Measurements from ENCODE around the gene RASL10A. TPM values are rescaled to one million over a fixed set of nuclear protein-coding genes. Genes with fewer than 3 reads are reported as not detected.

RASL10A gene
- total RNA-seq, 1 donor from 2014 or later, result not detected

- Histone ChIP-seq H3K9me3 (no peaks in the 10 kb centered on the region), H3K4me3 (peak overlapping the region; percentile 16 to 25), H3K27me3 (peaks cover 4% of the 10 kb centered on the region), H3K4me1 (peaks cover 76% of the 10 kb centered on the region), H3K27ac (peak overlapping the region; percentile 67), H3K36me3 (no peaks in the 10 kb centered on the region)
- intact Hi-C loops (cut with DNase I), result loop anchor here (10.0 kb wide), 1 partner anchor 73 kb away; the partner anchor contains the start of gene AP1B1
- DNase-seq (ENCODE audit: extremely low spot score in 2 of 2), result no peak
- TF ChIP-seq, protein P1, sequence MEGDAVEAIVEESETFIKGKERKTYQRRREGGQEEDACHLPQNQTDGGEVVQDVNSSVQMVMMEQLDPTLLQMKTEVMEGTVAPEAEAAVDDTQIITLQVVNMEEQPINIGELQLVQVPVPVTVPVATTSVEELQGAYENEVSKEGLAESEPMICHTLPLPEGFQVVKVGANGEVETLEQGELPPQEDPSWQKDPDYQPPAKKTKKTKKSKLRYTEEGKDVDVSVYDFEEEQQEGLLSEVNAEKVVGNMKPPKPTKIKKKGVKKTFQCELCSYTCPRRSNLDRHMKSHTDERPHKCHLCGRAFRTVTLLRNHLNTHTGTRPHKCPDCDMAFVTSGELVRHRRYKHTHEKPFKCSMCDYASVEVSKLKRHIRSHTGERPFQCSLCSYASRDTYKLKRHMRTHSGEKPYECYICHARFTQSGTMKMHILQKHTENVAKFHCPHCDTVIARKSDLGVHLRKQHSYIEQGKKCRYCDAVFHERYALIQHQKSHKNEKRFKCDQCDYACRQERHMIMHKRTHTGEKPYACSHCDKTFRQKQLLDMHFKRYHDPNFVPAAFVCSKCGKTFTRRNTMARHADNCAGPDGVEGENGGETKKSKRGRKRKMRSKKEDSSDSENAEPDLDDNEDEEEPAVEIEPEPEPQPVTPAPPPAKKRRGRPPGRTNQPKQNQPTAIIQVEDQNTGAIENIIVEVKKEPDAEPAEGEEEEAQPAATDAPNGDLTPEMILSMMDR (IDR thresholded peaks at IDR 0.05), result no peak
- no peak for TF ChIP-seq POLR2AphosphoS5 (IDR thresholded peaks at IDR 0.05; ENCODE audit: insufficient read depth in 1 of 2, low read depth in 1 of 2)
- no peak for TF ChIP-seq POLR2A (IDR thresholded peaks at IDR 0.05)
Observed at GRCh38 chr22:29311464-29312217, 3.9 kb downstream of the RASL10A start.

GRCh38 chr22:29310863-29311339 lies 4.6 kb downstream of the RASL10A start:
- H3K9me3 ChIP-seq, result no peaks in the 10 kb centered on the region
- H3K4me3 ChIP-seq, result peak overlapping the region; percentile 16 to 25
- TF ChIP-seq, protein P1 (IDR thresholded peaks at IDR 0.05), result no peak
- peak; percentile 84 for TF ChIP-seq POLR2AphosphoS5 (IDR thresholded peaks at IDR 0.05; ENCODE audit: insufficient read depth in 1 of 2, low read depth in 1 of 2)
- H3K27ac ChIP-seq, result peak overlapping the region; percentile 67
- H3K4me1 ChIP-seq, result peaks cover 75% of the 10 kb centered on the region
- peak in 1 of 2 donors; percentile 96 for DNase-seq (ENCODE audit: extremely low spot score in 2 of 2)
- intact Hi-C loops (cut with DNase I), result loop anchor here (10.0 kb wide), 1 partner anchor 74 kb away; the partner anchor contains the start of gene AP1B1
- no peaks in the 10 kb centered on the region for H3K36me3 ChIP-seq
- peaks cover 4% of the 10 kb centered on the region for H3K27me3 ChIP-seq

DNA sequence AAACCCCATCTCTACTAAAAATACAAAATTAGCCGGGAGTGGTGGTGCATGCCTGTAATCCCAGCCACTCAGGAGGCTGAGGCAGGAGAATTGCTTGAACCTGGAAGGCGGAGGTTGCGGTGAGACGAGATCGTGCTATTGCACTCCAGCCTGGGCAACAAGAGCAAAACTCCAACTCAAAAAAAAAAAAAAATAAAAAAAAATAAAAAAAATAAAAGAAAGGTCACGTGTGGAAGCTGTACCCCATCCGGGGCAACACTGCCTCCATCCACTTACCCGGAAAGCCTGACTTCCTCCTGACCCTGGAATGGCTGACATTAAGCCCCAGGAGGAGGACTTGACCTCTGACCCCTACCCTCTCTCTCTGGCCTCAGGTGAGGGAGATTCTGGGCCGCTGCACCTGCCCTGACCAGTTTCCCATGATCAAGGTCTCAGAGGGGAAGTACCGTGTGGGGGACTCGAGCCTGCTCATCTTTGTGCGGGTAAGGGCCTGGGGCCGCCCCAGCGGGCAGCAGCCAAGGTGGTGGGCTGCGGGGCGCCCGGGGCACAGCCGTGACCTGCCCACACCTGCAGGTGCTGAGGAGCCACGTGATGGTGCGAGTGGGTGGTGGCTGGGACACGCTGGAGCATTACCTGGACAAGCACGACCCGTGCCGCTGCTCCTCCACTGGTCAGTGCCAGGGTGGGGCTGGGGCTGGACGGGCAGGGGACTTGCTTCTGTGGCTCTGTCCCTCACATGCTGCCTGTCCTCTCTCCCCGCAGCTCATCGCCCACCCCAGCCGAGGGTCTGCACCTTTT lies 5.2 kb downstream of the RASL10A start:
- TF ChIP-seq POLR2AphosphoS5 (IDR thresholded peaks at IDR 0.05; ENCODE audit: insufficient read depth in 1 of 2, low read depth in 1 of 2) (no peak), POLR2A (IDR thresholded peaks at IDR 0.05) (no peak)
- TF ChIP-seq, protein P1 (IDR thresholded peaks at IDR 0.05), result no peak
- Histone ChIP-seq H3K36me3 (no peaks in the 10 kb centered on the region), H3K4me3 (peak overlapping the region in 1 of 2 donors; percentile 25), H3K4me1 (peaks cover 70% of the 10 kb centered on the region), H3K9me3 (no peaks in the 10 kb centered on the region), H3K27ac (peak overlapping the region; percentile 89), H3K27me3 (peaks cover 4% of the 10 kb centered on the region)
- DNase-seq (ENCODE audit: extremely low spot score in 2 of 2), result no peak
- intact Hi-C loops (cut with DNase I), result loop anchor here (10.0 kb wide), 1 partner anchor 75 kb away; the partner anchor contains the start of gene AP1B1

GRCh38 chr22:29309332-29310064 lies 6.0 kb downstream of the RASL10A start:
- Histone ChIP-seq H3K36me3 (no peaks in the 10 kb centered on the region), H3K9me3 (no peaks in the 10 kb centered on the region), H3K27me3 (peaks cover 3% of the 10 kb centered on the region), H3K4me3 (peak overlapping the region in 1 of 2 donors; percentile 89), H3K4me1 (peaks cover 64% of the 10 kb centered on the region), H3K27ac (peak overlapping the region; percentile 89)
- intact Hi-C loops (cut with DNase I), result loop anchor here (10.0 kb wide), 1 partner anchor 75 kb away; the partner anchor contains the start of gene AP1B1
- DNase-seq (ENCODE audit: extremely low spot score in 2 of 2), result no peak
- TF ChIP-seq POLR2A (IDR thresholded peaks at IDR 0.05) (no peak), POLR2AphosphoS5 (IDR thresholded peaks at IDR 0.05; ENCODE audit: insufficient read depth in 1 of 2, low read depth in 1 of 2) (no peak)
- TF ChIP-seq, protein P1 (IDR thresholded peaks at IDR 0.05), result no peak
